HL-60 (cell line): ENCODE results near the gene GLRB.

Experiments used
- DNase-seq, 2 experiments: peaks; one replicate each; pipeline ENCODE4 v3.0.0-alpha.2; 2010 to 2020; ENCODE audit warnings: low read depth in 1 of 2, low spot score in 1 of 2
- H3K27ac ChIP-seq: fragments of 250-450 bp; sonication (Bioruptor Pico); replicated peaks from 2 replicates; pipeline ENCODE4 v1.5.1; 2020; ENCODE audit warnings: mild to moderate bottlenecking, moderate library complexity
- H3K27me3 ChIP-seq: fragments of 250-450 bp; sonication (Bioruptor Pico); 2 replicates; pipeline ENCODE4 v1.5.1; 2021; ENCODE audit warnings: mild to moderate bottlenecking, moderate library complexity; ENCODE audit not compliant: insufficient read depth, poor library complexity, severe bottlenecking
- H3K4me3 ChIP-seq: replicated peaks from 2 replicates; pipeline ENCODE4 v1.5.1; 2011; ENCODE audit warnings: mild to moderate bottlenecking, control low read depth, low read length; ENCODE audit not compliant: insufficient read depth
- CTCF ChIP-seq: IDR thresholded peaks from one replicate; pipeline ENCODE4 v1.5.1; 2011; ENCODE audit warnings: low read length, control low read depth, inconsistent platforms; ENCODE audit not compliant: insufficient read depth
- GABPA ChIP-seq: IDR thresholded peaks from 2 replicates; pipeline ENCODE4 v1.6.1; 2012; ENCODE audit warnings: low read depth
- POLR2AphosphoS5 ChIP-seq: IDR thresholded peaks from 2 replicates; pipeline ENCODE4 v1.6.1; 2012; ENCODE audit warnings: low read depth
- REST ChIP-seq: IDR thresholded peaks from 2 replicates; pipeline ENCODE4 v1.6.1; 2012; ENCODE audit warnings: low read depth; ENCODE audit not compliant: insufficient replicate concordance
- SPI1 ChIP-seq: IDR thresholded peaks from 2 replicates; pipeline ENCODE4 v1.6.1; 2012; ENCODE audit warnings: low read depth, mild to moderate bottlenecking, borderline replicate concordance

The GLRB gene

GRCh38 chr4:157080605-157081004, 4.7 kb downstream of the GLRB start:
- H3K27ac ChIP-seq: no peak overlapping the region
- H3K4me3 ChIP-seq: no peak overlapping the region
- H3K27me3 ChIP-seq: peaks cover 16% of the 10 kb centered on the region
- TF ChIP-seq REST (no peak), CTCF (no peak), POLR2AphosphoS5 (no peak), SPI1 (no peak), GABPA (no peak)
- no peak for DNase-seq

GRCh38 chr4:157095716-157096115, 19.8 kb downstream of the GLRB start:
- Histone ChIP-seq H3K4me3 (no peak overlapping the region), H3K27me3 (no peaks in the 10 kb centered on the region), H3K27ac (no peak overlapping the region)
- DNase-seq: no peak
- TF ChIP-seq GABPA (no peak), SPI1 (no peak), CTCF (no peak), REST (no peak), POLR2AphosphoS5 (no peak)

- no peak for TF ChIP-seq REST
- DNase-seq: no peak
- Histone ChIP-seq H3K27ac (no peak overlapping the region), H3K27me3 (no peaks in the 10 kb centered on the region), H3K4me3 (no peak overlapping the region)
Observed at GRCh38 chr4:157096439-157096838, 20.5 kb downstream of the GLRB start.

- no peak for DNase-seq
- H3K27me3 ChIP-seq: no peaks in the 10 kb centered on the region
- H3K27ac ChIP-seq: no peak overlapping the region
- no peak overlapping the region for H3K4me3 ChIP-seq
- TF ChIP-seq REST: no peak
- no peak for TF ChIP-seq CTCF
- TF ChIP-seq SPI1: no peak
- no peak for TF ChIP-seq POLR2AphosphoS5
- TF ChIP-seq GABPA: no peak
Observed at GRCh38 chr4:157099506-157099905, 23.6 kb downstream of the GLRB start.
